Embryonic facial prominence (tissue), 1 donor: ENCODE data around the gene SSH3.

Experiments used
- DNase-seq: peaks from one replicate; pipeline ENCODE4 v3.0.0-alpha.2; 2016; ENCODE audit errors: extremely low spot score

The SSH3 gene

GRCh38 chr11:67268081-67268961, 35.0 kb upstream of the SSH3 start:
- no peak for DNase-seq

DNA sequence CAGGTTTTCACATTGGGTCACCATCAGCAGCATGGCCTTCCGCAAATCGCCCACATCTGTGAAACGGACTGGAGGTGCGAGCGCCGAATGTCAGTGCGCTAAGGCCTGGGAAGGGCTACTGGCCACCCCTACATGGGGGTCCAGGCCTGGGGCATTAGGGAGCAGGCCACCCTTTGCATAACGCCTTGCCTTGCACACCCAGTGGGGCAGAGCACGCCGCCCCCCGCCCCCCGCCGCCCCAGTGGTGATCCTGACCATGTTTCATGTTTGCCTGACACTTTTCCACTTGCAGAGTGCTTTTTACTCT, 34.4 kb upstream of the SSH3 start:
- no peak for DNase-seq

DNA sequence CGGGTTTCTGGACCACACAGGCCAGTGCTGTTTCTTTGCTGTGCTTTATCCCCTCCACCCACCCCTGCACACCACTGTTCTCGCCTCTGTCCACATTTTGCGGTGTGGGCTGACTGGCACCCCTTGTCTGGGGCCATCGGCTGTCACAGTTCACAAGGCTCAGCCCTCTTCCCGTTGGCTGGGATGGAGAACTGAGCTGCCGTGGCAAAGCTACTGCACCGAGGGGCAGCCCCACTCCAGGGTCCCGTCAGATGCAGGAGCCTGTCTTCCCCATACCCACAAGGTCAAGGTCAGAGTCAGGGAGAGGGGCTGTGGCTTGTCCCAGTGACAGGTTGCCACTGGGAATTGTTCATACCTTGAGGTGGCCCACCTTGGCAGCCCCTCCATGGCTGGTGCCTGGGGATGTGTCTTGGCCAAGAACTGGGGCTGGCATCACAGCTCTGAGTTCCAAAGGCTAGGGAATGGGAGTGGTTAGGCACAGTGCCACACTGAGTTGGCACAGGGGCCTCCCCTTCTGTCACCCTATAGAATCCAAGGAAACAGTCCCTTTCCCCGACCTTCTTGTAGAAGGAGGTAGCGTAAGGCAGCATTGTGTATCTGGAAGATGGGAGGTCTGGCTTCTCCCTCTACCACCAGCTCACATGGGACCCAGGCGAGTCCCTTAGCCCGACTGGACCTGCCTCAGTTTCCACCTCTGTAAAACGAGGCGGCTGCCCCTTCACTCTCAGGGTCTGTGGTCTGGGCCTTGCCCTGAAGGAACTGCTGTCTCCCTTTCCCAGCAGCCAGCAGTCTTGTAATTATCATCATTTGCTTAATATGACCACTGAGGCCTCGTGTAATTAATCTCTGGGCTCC, 33.7 kb upstream of the SSH3 start:
- no peak for DNase-seq

GRCh38 chr11:67270256-67271204, 32.8 kb upstream of the SSH3 start:
- DNase-seq = no peak

- DNase-seq = no peak
Observed at GRCh38 chr11:67271205-67271540, 32.2 kb upstream of the SSH3 start.

- DNase-seq = no peak
Observed at GRCh38 chr11:67271541-67272284, 31.6 kb upstream of the SSH3 start.

- DNase-seq = no peak
Observed at GRCh38 chr11:67272327-67273259, 30.7 kb upstream of the SSH3 start.

DNA sequence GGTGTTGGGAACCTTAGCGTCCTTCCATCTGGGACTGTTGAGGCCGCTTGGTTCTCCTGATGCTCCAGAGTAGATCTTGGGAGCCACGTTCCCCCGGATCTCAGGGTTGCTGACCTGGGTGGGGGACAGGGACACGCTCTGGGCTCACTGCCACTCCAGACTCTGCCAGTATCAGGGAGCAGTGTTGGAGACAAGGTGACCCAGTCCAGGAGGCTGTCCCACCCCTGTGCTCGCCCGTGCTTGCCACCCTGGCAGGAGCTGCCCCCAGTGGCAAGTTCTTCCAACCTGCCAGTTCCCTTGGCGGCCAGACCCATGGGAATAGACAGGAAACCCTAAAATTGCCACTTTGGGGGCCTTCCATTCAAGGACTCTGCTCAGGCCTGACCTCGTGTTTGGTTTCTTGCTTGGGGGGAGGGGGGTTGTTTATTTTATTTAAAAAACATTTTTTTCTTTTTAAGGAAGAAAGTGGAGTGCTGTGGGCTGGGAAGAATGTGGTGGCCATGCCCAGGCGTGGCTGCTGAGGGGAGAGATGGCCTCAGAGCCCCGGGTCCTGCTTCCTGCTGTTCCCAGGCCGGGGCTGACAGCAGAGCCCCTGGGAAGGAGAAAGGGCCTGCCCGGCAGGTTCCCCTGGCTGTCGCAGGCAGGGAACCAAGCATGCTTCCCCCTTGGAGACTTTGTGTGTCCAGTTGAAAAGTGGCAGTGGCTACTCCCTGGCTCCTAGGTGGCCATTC, 29.9 kb upstream of the SSH3 start:
- no peak for DNase-seq

GRCh38 chr11:67274768-67275605, 28.3 kb upstream of the SSH3 start:
- no peak for DNase-seq

- DNase-seq = no peak
Observed at GRCh38 chr11:67275606-67276409, 27.5 kb upstream of the SSH3 start.

DNA sequence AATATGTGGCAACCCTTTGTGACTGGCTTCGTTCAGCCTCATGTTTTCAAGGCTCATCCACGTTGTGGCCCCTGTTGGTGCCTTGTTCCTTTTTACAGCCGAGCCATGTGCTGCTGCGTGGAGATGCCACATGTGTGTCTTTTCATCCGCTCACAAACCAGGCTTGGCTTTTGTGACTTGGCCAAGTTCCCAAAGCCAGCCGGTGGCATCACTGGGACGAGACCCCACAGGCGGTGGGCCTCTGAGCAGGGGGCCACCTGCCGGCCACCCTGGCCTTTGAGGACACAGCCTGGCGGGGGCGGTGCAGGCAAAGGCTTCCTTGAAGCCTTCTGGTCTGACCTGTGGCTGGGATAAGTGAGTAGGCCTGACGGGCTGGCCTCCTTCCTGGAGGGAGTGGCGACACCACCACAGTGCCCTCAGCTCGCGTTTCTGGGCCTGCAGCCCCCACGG, 26.5 kb upstream of the SSH3 start:
- DNase-seq = no peak

DNA sequence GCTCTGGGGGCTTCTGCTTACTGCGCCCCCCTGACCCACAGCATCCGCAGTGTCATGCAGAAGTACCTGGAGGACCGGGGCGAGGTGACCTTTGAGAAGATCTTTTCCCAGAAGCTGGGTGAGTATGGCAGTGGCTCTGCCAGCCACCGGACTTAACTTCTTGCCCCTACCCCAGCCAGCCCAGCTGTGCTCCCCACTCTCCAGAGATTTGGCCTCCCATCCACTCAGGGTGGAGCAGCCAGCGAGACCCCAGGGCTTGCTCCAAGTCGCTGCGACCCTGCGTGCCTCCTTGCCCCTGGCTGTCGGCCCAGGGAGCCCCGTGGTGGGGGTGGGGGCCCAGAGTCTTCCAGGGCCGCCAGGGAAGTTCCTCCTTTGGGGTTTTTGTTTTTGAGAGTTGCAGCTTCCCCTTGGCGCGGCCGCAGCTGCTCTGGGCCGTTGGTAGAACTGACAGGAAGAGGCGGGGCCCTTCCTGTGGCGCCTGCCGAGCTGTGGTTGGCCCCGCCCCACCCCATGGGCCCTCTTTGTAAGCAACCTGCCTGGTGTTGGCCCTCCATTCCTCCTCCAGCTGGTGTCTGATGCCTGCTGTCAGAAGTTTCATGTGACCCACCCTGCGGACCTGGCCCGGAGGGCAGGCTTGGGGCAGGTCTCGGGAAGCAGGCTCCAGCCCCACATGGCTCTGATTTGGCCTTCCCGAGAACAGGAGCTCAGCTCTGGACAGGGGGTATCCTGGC, 25.9 kb upstream of the SSH3 start:
- no peak for DNase-seq

- DNase-seq = no peak
Observed at GRCh38 chr11:67278135-67278938, 25.0 kb upstream of the SSH3 start.

DNA sequence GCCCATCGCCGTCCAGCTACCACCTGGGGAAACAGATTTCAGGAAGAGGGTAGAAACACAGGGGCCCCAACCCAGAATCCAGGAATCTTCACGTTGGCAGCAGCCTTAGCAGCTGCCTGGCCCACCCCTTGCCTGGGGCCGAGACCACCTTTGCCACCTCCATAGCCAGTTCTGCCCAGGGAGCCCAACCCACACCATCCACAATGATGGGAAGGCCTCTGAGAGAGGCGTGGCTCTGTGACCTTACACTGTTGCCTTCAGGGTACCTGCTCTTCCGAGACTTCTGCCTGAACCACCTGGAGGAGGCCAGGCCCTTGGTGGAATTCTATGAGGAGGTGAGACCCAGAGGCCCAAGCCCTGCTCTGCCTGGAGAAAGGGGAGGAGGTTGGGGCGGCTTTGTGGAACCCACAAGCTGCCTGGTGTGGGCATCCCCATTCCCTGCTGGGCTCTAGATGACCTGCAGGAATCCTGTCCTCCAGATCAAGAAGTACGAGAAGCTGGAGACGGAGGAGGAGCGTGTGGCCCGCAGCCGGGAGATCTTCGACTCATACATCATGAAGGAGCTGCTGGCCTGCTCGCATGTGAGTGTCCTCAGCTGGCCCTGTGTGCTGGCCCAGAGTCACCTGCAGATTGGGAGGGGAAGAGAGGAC, 24.3 kb upstream of the SSH3 start:
- no peak for DNase-seq

DNA sequence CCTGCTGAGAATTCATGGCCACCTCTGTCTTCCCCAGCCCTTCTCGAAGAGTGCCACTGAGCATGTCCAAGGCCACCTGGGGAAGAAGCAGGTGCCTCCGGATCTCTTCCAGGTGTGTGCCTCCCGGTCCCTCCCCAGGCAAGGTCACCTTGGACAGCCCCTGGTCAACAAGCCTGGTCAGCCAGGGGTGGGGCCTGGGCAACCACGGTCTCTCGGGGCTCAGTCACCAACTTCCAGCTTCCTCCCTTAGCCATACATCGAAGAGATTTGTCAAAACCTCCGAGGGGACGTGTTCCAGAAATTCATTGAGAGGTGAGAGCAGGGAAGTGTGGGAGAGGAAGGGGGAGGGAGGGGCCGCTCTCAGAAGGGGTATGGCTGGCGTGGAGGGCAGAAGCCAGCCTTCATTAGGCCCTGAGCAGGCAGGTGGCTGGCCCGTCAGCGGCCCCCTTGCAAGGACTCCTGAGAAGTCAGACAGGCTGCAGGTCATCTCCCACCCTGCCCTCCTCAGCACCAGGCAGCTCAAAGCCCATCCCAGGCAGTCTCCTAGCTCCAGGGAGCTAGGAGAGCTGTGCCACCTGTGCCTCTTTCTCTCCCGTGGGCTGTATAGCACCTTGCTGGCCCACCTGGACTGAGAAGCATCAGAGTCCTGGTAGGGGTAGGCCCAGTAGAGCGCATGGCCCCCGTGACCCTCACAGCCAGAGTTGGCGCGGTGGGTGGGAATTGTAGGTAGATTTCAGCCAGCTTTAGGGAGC, 23.6 kb upstream of the SSH3 start:
- DNase-seq = no peak
